ENCODE results near the gene MVB12B.
A peak's percentile ranks its signal among the peaks of the same experiment; 100 is the strongest.
"Not testable (repeated sequence)": the region's sequence is repeated elsewhere in the genome, so short reads cannot be mapped to it uniquely, and the experiment has no call there.

The MVB12B gene

DNA sequence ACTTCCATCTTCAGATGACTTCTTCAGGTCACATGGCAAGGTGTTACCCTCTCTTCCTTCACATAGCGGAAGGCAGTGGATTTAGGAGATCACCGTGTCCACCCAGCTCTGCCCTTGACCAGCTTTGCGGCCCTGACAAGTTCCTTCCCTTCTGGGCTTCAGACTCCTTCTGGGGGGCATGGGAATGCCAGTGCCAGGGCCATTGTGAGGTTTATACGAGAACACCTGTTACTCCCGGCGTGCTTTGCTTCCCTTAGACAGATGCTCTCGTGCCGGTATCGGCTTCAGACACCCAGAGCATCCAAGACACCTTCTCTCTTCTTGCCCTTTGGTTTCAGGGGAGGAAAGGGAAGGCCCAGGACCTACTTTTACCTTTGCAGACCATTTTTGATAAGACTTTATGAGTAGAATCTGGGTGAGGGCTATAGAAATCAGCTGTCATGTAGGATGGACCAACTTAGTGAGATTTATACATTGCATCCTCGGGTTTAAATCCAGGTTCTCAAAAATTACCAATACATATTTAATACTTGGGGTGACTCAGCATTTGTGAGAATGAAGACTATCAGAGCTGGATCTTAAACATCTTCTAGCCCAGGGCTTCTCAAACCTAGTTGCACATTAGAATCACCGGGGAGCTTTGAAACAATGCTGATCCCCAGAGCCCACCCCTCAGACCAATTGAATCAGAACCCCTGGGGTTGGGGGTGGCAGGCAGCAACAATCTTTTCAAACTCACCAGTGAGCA is 138.2 kb downstream of the MVB12B start:
- DNase-seq: no peak

DNA sequence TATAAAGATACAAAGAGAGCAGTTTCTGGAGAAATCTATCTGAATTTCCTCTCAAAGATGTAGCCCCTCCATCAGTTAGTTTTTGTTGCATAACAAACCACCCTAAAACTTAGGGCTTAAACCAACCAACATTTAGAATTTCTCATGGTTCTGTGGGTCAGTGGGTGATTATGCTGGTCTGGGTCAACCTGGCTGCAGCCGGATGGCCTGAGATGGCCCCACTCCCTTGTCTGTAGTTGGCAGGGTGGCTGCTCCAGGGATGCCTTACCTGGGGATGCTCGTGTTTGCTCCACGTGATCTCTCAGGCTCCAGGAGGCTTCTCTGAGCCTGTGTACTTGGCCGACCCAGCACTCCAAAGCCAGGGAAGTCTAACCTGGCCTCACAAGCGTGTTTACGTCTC is 139.3 kb downstream of the MVB12B start:
- no peak for DNase-seq

DNA sequence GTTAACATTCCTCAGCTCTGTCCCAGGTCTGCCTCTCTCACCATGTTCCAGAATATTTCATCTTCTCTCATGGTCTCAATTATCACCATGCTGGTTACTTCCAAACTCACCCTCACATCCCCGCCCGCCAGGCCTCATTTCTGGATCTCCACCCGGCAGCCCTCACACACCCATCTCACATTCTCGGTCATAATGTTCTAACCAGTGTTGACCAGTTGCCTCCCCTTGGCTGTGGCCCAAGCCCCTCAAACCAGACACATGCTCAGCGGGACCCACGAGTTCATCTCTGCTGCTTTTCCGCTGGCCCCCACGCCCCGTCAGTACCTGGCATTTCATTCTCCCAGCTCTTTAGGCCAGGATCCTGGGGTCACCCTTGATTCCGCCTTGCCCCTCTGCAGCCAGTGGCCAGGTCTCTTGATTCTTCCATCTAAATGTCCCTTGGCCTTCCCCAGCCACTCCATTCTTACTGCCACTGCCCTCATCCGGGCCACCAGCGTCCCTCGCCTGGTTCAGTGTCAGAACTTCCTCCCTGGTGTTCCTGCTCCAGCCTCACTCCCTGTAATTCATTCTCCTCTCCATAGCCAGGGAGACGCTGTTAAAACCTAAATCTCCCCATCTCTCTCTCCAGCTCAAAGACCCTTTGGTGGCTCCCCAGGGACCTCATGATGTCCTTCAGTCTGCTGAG is 141.7 kb downstream of the MVB12B start:
- DNase-seq: no peak

DNA sequence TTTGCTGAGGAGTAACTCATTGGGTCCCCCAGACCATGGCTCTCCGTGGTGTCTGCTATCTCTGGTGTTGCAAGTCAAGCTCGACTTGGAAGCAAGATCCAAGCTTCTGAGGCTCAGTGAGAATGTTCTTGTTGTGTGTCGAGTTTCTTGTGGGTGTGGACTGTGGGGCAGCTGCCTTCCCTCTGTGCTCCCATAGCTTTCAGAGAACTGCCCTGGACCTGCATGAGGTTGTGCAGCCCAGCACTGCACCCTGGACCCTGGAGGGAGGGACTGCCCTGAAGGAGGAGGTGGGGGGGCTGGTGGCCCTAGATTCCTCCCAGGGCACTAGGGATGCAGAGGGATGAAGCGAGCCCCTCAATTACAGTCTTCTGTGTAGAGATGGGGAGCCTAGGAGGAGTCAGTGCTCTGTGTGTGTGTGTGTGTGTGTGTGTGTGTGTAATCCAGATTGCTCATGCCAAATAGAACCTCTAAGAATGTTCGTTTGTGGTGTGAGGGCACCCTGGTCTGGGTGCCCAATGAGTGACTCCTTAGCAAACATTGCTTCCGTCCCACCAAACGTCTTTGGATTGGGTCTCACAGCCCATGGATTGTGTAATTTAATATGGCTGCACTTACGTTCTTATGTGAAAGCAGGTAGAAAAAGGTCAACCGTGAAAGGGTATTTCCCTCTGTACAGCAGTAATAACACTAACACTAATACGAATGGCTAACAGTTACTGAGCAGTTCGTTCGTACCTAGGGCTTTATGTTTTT is 143.8 kb downstream of the MVB12B start:
- DNase-seq: no peak

DNA sequence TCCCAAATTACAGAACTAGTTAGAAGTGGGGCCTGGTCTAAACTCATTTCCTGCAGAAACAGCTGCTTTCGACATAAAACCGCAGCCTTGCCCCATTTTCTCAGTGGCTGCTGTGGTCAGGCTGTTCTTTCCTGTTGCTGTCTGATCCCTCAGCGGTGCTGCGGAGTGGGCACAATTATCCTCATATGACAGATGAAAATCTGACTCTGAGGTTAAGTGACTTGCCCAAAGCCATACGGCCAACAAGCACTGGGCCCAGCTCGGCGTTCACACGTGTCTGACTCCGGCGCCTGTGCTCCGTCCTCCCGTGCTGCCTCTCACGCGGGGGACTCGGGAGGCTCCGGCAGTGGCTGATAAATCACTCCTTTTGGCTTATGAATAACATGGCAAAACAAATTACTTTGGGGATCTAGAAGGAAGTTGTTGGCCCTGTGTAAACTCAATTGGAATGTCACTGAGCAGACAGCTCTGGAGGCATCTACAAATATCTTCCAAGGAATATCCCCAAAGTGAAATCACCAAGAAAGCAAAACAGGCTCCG is 144.5 kb downstream of the MVB12B start:
- peak in 10 of 56 donors; percentile 11 to 46 (median 26) for DNase-seq

DNA sequence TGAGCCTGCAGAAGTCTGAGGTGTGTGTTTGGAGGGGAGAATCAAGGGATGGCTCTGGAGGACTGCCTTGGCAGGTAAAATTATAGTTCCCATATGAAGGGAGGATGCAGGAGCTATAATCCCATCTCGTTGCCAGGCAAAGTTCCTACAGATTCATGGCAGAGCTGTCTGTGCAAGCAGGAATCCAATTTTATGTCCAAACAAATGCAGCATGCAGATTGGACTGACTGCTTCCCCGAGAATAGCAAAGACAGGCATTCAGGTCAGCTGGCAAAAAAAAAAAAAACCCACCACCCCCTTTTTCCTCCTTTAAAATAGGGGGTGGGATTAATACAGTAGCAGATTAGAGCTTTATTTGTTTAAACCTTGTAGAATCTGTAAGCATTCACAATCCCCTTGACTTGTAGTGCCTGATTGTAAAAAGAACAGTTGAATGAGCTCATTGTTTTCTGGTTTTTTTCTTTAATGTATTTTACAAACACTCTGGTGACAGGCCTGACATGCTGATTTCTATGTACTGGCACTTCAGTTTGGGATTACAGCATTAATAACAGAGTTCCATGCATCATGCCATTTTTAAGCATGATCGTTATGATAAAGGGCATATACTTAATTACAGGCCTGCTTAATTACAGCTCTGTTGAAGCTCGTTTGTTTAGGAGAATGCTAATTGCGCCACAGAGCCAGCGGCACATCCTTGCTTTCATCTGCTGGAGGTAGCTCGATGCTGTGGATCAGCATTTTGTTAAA is 145.7 kb downstream of the MVB12B start:
- DNase-seq: peak in 1 of 56 donors; percentile 8

GRCh38 chr9:126472948-126473298 is 146.3 kb downstream of the MVB12B start:
- no peak for DNase-seq

DNA sequence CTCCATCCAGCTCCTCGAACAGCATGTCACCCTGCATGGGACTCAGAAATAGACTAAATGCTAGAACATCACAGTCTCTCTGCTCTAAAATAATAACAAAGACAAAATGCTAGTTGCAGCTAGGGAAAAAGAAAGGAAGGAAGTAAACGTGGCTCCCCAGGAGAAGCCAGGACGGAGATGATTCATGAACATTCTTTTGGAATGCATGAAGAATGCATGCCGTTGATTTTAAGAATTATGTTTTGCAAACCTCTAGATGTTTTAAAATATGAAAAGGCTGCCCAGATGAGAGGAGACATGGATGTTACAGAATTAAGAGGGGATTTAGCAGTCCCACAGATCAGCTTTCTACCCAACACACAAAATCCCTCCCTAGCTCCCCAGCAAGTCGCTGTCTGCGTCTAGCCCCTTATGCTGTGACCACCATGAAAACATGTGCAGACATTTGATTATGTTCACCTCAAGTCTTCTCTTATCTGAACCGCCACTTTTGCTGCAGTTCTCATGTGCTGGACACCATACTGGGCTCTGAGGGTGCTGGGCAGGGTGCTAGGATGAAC is 147.7 kb downstream of the MVB12B start:
- no peak for DNase-seq

DNA sequence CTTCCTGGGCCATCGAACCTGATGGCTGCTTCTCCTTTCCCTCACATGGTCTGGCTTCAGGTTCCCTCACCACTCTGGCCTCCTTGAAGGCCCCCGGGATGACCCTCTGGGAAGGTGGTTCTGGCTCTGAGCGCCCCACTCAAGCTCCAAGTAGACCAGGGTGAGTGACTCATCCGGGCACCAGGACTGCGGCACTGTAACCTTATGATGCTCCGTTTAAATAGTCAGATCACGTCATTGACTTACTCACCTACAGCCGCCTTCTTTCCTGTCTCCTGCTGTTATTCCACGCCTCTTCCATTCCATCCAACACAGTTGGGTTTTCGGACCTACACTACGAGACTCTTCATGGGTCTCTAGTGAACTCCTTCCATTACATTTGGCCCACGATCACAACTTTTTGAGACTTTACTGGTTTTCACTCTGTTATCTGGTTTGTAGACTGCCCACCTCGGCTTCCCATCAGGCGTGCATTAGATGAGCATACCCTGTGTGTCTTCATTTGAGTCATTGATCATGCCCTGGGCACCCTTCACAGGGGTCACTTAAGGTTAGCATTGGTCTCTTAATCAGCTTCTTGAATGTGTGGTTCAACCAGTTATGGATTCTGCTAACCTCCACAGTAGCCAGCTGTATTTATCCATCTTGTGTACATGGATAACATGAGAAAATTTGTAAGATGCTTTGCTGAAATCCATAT is 148.3 kb downstream of the MVB12B start:
- no peak for DNase-seq

GRCh38 chr9:126475933-126476555 is 149.4 kb downstream of the MVB12B start:
- no peak for DNase-seq

- not testable (repeated sequence) for DNase-seq
Measured at GRCh38 chr9:126477432-126477831, 150.8 kb downstream of the MVB12B start.

DNA sequence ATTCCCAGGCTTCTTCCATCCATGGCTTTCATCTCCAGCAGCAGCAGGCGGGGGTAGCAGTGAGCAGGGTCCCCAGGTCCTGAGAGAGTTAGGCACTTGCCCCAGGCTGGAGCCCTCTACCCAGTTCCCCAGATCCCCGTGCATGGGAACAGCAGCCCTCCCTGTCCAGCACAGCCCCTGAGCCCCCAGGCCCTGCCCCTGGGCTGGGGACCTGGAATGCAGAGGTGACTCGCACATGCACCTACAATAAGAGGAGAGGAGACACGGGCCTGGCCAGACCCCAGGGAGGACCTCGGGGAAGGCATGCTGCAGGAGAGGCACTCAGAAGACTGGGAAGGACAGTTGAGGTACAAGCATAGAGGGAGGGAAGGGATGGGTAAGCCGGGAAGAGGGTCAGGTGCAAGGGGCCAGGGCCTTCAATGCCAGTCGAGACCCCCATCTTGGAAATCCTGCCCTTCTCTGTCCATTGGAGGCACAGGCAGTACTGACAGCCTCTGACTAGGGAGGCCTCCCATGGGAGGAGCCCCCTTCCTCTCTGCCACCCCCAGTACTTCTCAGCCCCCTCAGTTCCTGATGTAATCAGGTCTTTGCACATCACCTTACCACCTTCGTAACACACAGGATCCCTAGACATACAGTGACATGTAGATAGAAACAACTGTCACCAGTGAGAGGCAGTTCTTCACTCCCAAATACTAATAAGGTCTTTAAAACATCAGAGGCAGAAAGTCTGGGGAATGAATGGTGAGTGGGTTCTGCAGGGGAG is 151.8 kb downstream of the MVB12B start:
- no peak for DNase-seq

- no peak for DNase-seq
Measured at GRCh38 chr9:126479515-126479914, 152.9 kb downstream of the MVB12B start.

GRCh38 chr9:126480813-126481212 is 154.2 kb downstream of the MVB12B start:
- no peak for DNase-seq

- DNase-seq: no peak
Measured at GRCh38 chr9:126481862-126482261, 155.2 kb downstream of the MVB12B start.

DNA sequence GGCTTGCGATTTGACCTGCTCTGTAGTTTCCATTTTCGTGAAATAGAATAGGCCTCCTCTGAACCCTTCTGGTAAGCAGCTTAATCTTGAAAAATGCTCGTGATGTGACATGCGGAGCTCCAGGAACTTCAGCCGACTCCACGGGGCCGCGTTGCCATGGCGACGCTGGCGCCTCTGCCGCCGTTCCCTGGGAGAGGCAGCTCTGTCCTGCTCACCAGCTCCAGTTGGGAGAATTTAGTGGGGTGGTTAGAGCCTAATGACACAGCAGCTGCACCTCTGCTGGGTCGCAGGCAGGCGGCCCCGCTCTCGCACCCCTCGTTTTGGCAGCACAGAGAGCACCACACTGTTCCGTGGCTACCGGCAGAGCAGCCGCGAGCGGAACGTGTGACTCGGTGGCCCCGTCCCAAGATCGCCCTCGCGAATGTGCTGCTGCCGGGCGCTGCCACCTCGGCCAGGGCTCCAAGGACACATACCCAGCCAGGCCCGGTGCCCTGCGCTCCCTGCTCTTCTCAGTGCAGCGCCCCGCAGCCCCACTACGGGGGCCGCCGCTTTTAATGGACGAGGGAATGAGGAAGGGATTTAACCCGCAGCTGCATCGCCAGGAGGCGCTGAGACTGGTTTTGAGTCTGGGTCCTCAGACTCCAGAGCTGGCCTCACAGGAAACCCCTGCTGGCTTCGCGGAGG is 155.9 kb downstream of the MVB12B start:
- DNase-seq: peak in 45 of 56 donors; percentile 13 to 81 (median 58)

DNA sequence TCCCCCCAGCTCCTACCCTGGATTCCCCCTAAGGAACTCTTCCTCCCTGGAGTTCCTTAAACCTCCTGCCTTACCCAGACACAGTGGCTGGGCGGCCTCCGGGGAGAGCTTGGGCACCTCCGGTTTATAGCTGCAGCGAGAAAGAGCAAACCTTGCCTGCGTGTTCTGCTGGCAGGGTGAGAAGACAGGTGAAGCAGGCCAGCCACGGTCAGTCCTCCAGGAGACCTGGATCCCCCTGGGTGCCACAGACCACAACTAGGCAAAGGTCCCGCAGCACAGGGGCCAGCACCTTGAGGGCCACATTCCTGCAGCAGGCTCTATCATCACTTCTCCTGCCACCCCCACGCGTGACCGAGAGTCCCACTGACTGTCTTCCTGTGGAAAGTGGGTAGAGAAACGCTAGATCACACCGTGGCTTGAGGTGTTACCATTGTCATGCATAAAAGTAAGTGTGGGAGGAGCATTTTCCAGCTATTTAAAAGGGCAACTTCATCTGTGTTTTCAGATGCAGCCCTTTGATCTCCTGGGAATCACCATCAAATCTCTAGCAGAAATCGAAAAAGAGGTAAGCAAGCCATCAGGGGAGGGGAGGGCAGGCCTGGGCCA is 156.9 kb downstream of the MVB12B start:
- no peak for DNase-seq

DNA sequence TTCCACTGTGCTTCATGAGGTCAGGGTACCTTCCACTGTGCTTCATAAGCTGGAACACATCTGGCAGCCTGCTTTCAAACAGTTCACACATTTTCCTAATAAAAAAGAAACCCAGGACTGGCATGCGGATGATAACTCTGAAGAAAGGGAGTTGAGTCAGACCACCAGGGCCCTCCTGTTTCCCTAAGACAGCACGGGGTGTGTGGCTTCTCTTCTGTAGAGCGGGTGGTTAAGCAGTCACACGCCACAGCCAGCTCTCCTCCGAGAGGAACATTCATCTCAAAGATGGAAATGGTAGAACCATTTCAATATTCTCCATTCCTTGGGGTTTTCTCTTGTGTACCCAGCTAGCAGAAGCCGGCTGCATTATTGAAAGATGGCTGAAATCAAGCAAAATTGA is 159.0 kb downstream of the MVB12B start:
- no peak for DNase-seq
